Adrenal gland (tissue), 12 donors: ENCODE data around the gene SPART. TPM values are rescaled to one million over a fixed set of nuclear protein-coding genes. Genes with fewer than 3 reads are reported as not detected.
"Not testable (repeated sequence)": the region's sequence is repeated elsewhere in the genome, so short reads cannot be mapped to it uniquely, and the experiment has no call there.

Source experiments
- DNase-seq, 7 donors: peaks; one replicate each; pipeline ENCODE4 v3.0.0-alpha.2; 2019 to 2020
- H3K27ac ChIP-seq, 5 donors: fragments of 200-600 bp; sonication (generic) in 4 of 5; 1 replicate in 3 of 5; 2 replicates in 2 of 5; pipeline versions ENCODE4 v1.5.1 to v1.8.0; 2016 to 2020; ENCODE audit warnings: mild to moderate bottlenecking in 1 of 5
- H3K27me3 ChIP-seq: fragments of 200-600 bp; 2 replicates; pipeline ENCODE4 v1.8.0; 2021
- H3K36me3 ChIP-seq, 2 donors: fragments of 200-600 bp; replicated peaks in 1 of 2; 1 replicate in 1 of 2; 2 replicates in 1 of 2; pipeline versions ENCODE4 v1.5.1 to v1.8.0; 2018 to 2022
- H3K4me1 ChIP-seq, 2 donors: fragments of 200-600 bp; replicated peaks in 1 of 2; 1 replicate in 1 of 2; 2 replicates in 1 of 2; pipeline versions ENCODE4 v1.5.1 to v1.8.0; 2018 to 2021
- H3K4me3 ChIP-seq, 4 donors: fragments of 200-600 bp; sonication (generic) in 3 of 4; one replicate each; pipeline ENCODE4 v1.5.1; 2016 to 2018
- H3K9me3 ChIP-seq, 3 donors: fragments of 200-600 bp; sonication (generic) in 1 of 3; replicated peaks in 1 of 3; 1 replicate in 2 of 3; 2 replicates in 1 of 3; pipeline versions ENCODE4 v1.5.1 to v1.8.0; 2016 to 2021
- CTCF ChIP-seq, 6 experiments: fragments of 450-650 bp in 4 of 6; fragments of 200-600 bp in 2 of 6; sonication (generic) in 1 of 6; IDR thresholded peaks; 1 replicate in 5 of 6; 2 replicates in 1 of 6; pipeline versions ENCODE4 v1.5.1 to v1.8.0; 2016 to 2021; ENCODE audit warnings: antibody characterized with exemption in 6 of 6, mild to moderate bottlenecking in 2 of 6, moderate library complexity in 1 of 6
- POLR2A ChIP-seq, 2 donors: fragments of 450-650 bp; IDR thresholded peaks; one replicate each; pipeline ENCODE4 v1.6.1; 2017; ENCODE audit warnings: antibody characterized with exemption in 2 of 2, mild to moderate bottlenecking in 2 of 2, moderate library complexity in 1 of 2
- WGBS, 4 donors: extraction: QIAGEN DNeasy Blood & Tissue Kit in 2 of 4; methylation state at CpG; one replicate each; pipeline versions ENCODE4 v1.1.5 to v1.1.7; 2013 to 2017; 5-methylcytosine and 5-hydroxymethylcytosine counted together
- intact Hi-C, 2 donors: fragments of 100-400 bp; cut with DNase I; formaldehyde crosslinking; loops; one replicate each; pipeline versions ENCODE4 v1.14.1 to v1.15.0; 2022 to 2023
- polyA plus RNA-seq, 3 donors: library from polyadenylated mRNA; stranded (reverse); fragments of 200-250 nt in 2 of 3; fragments of 350-450 nt in 1 of 3; fragmentation: Illumina TruSeq in 1 of 3; extraction: RNeasy Lipid Tissue Mini Kit (QIAGEN cat#74804) in 1 of 3; gene quantifications; one replicate each; pipeline ENCODE4 v1.2.3, GENCODE V29; 2013 to 2014
- total RNA-seq, 9 donors: library from RNA; depleted of rRNA in 4 of 9; stranded (reverse); fragments of >200 nt in 4 of 9; fragments of 120-200 nt in 1 of 9; fragmentation: NEBNext Ultra II Directional in 1 of 9; extraction: Animal tissue kit (Norgen Biotek cat#: 25700) in 1 of 9; gene quantifications; one replicate each; pipeline versions ENCODE4 v1.1.0 to v1.2.4, GENCODE V29; 2013 to 2023
- donor health status: healthy with polysubstance abuse.
- donor health status: Bipolar disorder and iron deficiency.
- donor health status: DM: yes; HTN: yes; CAD: no.
- donor health status: DM: no; HTN: no; CAD: no.
- donor health status: DM: no; HTN: no; CAD: no.
- donor health status: DM: yes; HTN: yes; CAD: no.

SPART gene
- total and polyA plus RNA-seq, 12 donors = 29.2 to 314 (median 92.0) TPM

- no peaks in the 10 kb centered on the region for H3K27me3 ChIP-seq
- no peak overlapping the region for H3K27ac ChIP-seq
- H3K9me3 ChIP-seq = no peaks in the 10 kb centered on the region
- 88 to 96% (median 89%) methylated on average over 3 of the region's 3 CpGs for WGBS, 4 donors
- intact Hi-C loops = no loop called here
- peaks cover 0 to 53% of the 10 kb centered on the region in 2 donors for H3K4me1 ChIP-seq
- no peak overlapping the region for H3K4me3 ChIP-seq
- TF ChIP-seq POLR2A (IDR thresholded peaks at IDR 0.05) (no peak), CTCF (IDR thresholded peaks at IDR 0.05) (no peak)
- no peaks in the 10 kb centered on the region for H3K36me3 ChIP-seq
- DNase-seq = no peak
These were observed 8.1 kb downstream of the SPART start for GRCh38 chr13:36337938-36338641.

- no peak overlapping the region for H3K27ac ChIP-seq
- peaks cover 0 to 26% of the 10 kb centered on the region in 2 donors for H3K36me3 ChIP-seq
- H3K4me1 ChIP-seq = peaks cover 15 to 63% of the 10 kb centered on the region in 2 donors
- TF ChIP-seq POLR2A (IDR thresholded peaks at IDR 0.05) (no peak), CTCF (IDR thresholded peaks at IDR 0.05) (no peak)
- no peak overlapping the region for H3K4me3 ChIP-seq
- DNase-seq = no peak
- intact Hi-C loops = no loop called here
- H3K9me3 ChIP-seq = no peaks in the 10 kb centered on the region
- no peaks in the 10 kb centered on the region for H3K27me3 ChIP-seq
These were observed 13.2 kb downstream of the SPART start for GRCh38 chr13:36332986-36333385.

GRCh38 chr13:36332255-36332654 lies 13.9 kb downstream of the SPART start:
- H3K4me1 ChIP-seq = peaks cover 15 to 62% of the 10 kb centered on the region in 2 donors
- intact Hi-C loops, DNase-seq: not testable (repeated sequence)

GRCh38 chr13:36331280-36331679 lies 14.9 kb downstream of the SPART start:
- Histone ChIP-seq H3K4me1 (peaks cover 15 to 52% of the 10 kb centered on the region in 2 donors), H3K9me3 (no peaks in the 10 kb centered on the region), H3K4me3 (no peak overlapping the region), H3K27me3 (no peaks in the 10 kb centered on the region), H3K36me3 (peaks cover 0 to 39% of the 10 kb centered on the region in 2 donors), H3K27ac (no peak overlapping the region)
- no peak for DNase-seq
- WGBS, 4 donors = 80 to 86% (median 82%) methylated on average over 4 of the region's 4 CpGs
- TF ChIP-seq CTCF (IDR thresholded peaks at IDR 0.05) (no peak), POLR2A (IDR thresholded peaks at IDR 0.05) (no peak)
- intact Hi-C loops = no loop called here

More at GRCh38 chr13:36332255-36332654, 13.9 kb downstream of the SPART start:
- not testable (repeated sequence) for H3K27ac ChIP-seq, H3K27me3 ChIP-seq, H3K4me3 ChIP-seq, H3K9me3 ChIP-seq
- peaks cover 0 to 31% of the 10 kb centered on the region in 2 donors for H3K36me3 ChIP-seq

GRCh38 chr13:36329361-36329760 lies 16.8 kb downstream of the SPART start:
- H3K4me3 ChIP-seq = no peak overlapping the region
- TF ChIP-seq CTCF (IDR thresholded peaks at IDR 0.05) (no peak), POLR2A (IDR thresholded peaks at IDR 0.05) (no peak)
- intact Hi-C loops = no loop called here
- H3K4me1 ChIP-seq = peaks cover 15 to 47% of the 10 kb centered on the region in 2 donors
- H3K27ac ChIP-seq = peak overlapping the region in 2 of 5 donors; percentile 22 to 31
- H3K36me3 ChIP-seq = peaks cover 0 to 58% of the 10 kb centered on the region in 2 donors
- no peaks in the 10 kb centered on the region for H3K27me3 ChIP-seq
- no peak for DNase-seq
- 63 to 71% (median 68%) methylated on average over 4 of the region's 4 CpGs for WGBS, 4 donors
- H3K9me3 ChIP-seq = no peaks in the 10 kb centered on the region
